Endothelial cell of umbilical vein (primary cell): ENCODE results near the gene GGA3. TPM values are rescaled to one million over a fixed set of nuclear protein-coding genes. Genes with fewer than 3 reads are reported as not detected.

ENCODE experiments used
- BruUV-seq: library from RNA; stranded (reverse); fragments of 400-500 nt; replicated peaks from 2 replicates; lab custom pipeline; 2021; lab: Mats Ljungman, UMichigan
- CTCF ChIA-PET: fragments of 300-600, 350-600 bp; sonication (Branson Sonifier 250); formaldehyde crosslinking; loops from one replicate; lab custom pipeline; 2021; ENCODE audit warnings: antibody characterized with exemption, inconsistent platforms; lab: Charles Lee
- POLR2A ChIA-PET: fragments of 300-600, 350-600 bp; sonication (Branson Sonifier 250); formaldehyde crosslinking; loops from one replicate; lab custom pipeline; 2021; ENCODE audit warnings: antibody characterized with exemption, inconsistent platforms; lab: Charles Lee
- DNase-seq: peaks from one replicate; pipeline ENCODE4 v3.0.0-alpha.2; 2011; ENCODE audit warnings: low read depth, low spot score
- FAIRE-seq: peaks from 2 replicates; lab custom pipeline; 2011; peaks lifted over from hg19 to GRCh38; lab: Jason Lieb, UNC
- H2AFZ ChIP-seq: 2 replicates; pipeline ENCODE4 v1.6.0; 2012; ENCODE audit warnings: low read depth, low read length, control low read depth, inconsistent platforms
- H3K27ac ChIP-seq: 2 replicates; pipeline ENCODE4 v1.5.1; 2011; ENCODE audit warnings: low read depth, mild to moderate bottlenecking, control low read depth, low read length, moderate library complexity; ENCODE audit not compliant: insufficient read depth
- H3K27me3 ChIP-seq, 2 experiments: 2 replicates each; pipeline versions ENCODE4 v1.6.0 to v1.6.1; 2011; ENCODE audit warnings: low read length in 2 of 2, mixed read lengths in 1 of 2; ENCODE audit not compliant: control insufficient read depth in 2 of 2, insufficient read depth in 2 of 2
- H3K36me3 ChIP-seq, 2 experiments: 2 replicates in 1 of 2; 3 replicates in 1 of 2; pipeline ENCODE4 v1.5.1; 2011; ENCODE audit warnings: low read length in 2 of 2, mild to moderate bottlenecking in 1 of 2, moderate library complexity in 1 of 2; ENCODE audit not compliant: control insufficient read depth in 2 of 2, insufficient read depth in 2 of 2; ENCODE audit errors: extremely low read depth in 1 of 2
- H3K4me1 ChIP-seq: 3 replicates; pipeline ENCODE4 v1.5.1; 2011; ENCODE audit warnings: mild to moderate bottlenecking, low read length; ENCODE audit not compliant: control insufficient read depth, insufficient read depth; ENCODE audit errors: extremely low read depth
- H3K4me2 ChIP-seq: 2 replicates; pipeline ENCODE4 v1.6.1; 2011; ENCODE audit warnings: low read length, control low read depth, mixed read lengths; ENCODE audit not compliant: insufficient read depth
- H3K4me3 ChIP-seq, 3 experiments: fragments of 200-600 bp in 1 of 3; sonication (generic), shearing (Covaris generic) in 1 of 3; replicated peaks in 1 of 3; 2 replicates each; pipeline ENCODE4 v1.5.1; 2011 to 2016; ENCODE audit warnings: control low read depth in 3 of 3, low read length in 3 of 3, mild to moderate bottlenecking in 2 of 3, inconsistent platforms in 1 of 3, low read depth in 1 of 3, moderate library complexity in 1 of 3; ENCODE audit not compliant: insufficient read depth in 1 of 3
- H3K79me2 ChIP-seq: 2 replicates; pipeline ENCODE4 v1.6.0; 2012; ENCODE audit warnings: low read length, inconsistent platforms; ENCODE audit not compliant: control insufficient read depth, insufficient read depth
- H3K9ac ChIP-seq: replicated peaks from 2 replicates; pipeline ENCODE3; 2011; ENCODE audit warnings: low read length, control low read depth; ENCODE audit not compliant: insufficient read depth; ENCODE audit errors: extremely low read depth
- H3K9me1 ChIP-seq: replicated peaks from 3 replicates; pipeline ENCODE4 v1.6.0; 2011; ENCODE audit warnings: mild to moderate bottlenecking, low read length; ENCODE audit not compliant: control insufficient read depth, insufficient read depth; ENCODE audit errors: extremely low read depth
- H3K9me3 ChIP-seq: replicated peaks from 2 replicates; pipeline ENCODE4 v1.5.1; 2012; ENCODE audit warnings: low read length, inconsistent platforms; ENCODE audit not compliant: control insufficient read depth, insufficient read depth
- H4K20me1 ChIP-seq: replicated peaks from 2 replicates; pipeline ENCODE3; 2011; ENCODE audit warnings: mild to moderate bottlenecking, low read length; ENCODE audit not compliant: control insufficient read depth, insufficient read depth; ENCODE audit errors: extremely low read depth
- CTCF ChIP-seq, 2 donors: IDR thresholded peaks; 1 replicate in 1 of 2; 2 replicates in 1 of 2; pipeline ENCODE4 v1.5.1; 2011; ENCODE audit warnings: low read length in 2 of 2, mild to moderate bottlenecking in 2 of 2, moderate library complexity in 2 of 2, control low read depth in 1 of 2, inconsistent platforms in 1 of 2, low read depth in 1 of 2; ENCODE audit not compliant: insufficient read depth in 1 of 2; ENCODE audit errors: extremely low read depth in 1 of 2
- EZH2 ChIP-seq: IDR thresholded peaks from 2 replicates; pipeline ENCODE4 v1.6.1; 2012; ENCODE audit warnings: borderline replicate concordance, low read depth, mild to moderate bottlenecking, moderate library complexity, low read length, inconsistent platforms; ENCODE audit not compliant: severe bottlenecking
- FOS ChIP-seq: IDR thresholded peaks from 2 replicates; pipeline ENCODE4 v1.6.1; 2011; ENCODE audit warnings: mild to moderate bottlenecking, low read length, moderate library complexity, borderline replicate concordance; ENCODE audit not compliant: insufficient read depth
- GATA2 ChIP-seq: IDR thresholded peaks from 2 replicates; pipeline ENCODE4 v1.7.0; 2011; ENCODE audit warnings: low read depth, mild to moderate bottlenecking, moderate library complexity, mixed read lengths, low read length; ENCODE audit not compliant: insufficient read length, insufficient read depth
- JUN ChIP-seq: IDR thresholded peaks from 2 replicates; pipeline ENCODE4 v1.6.1; 2011; ENCODE audit warnings: borderline replicate concordance, low read depth; ENCODE audit not compliant: insufficient read length, insufficient read depth
- MAX ChIP-seq: IDR thresholded peaks from 2 replicates; pipeline ENCODE4 v1.6.1; 2011; ENCODE audit not compliant: insufficient read depth, insufficient read length
- MYC ChIP-seq: IDR thresholded peaks from one replicate; pipeline ENCODE4 v1.6.1; 2011; ENCODE audit warnings: mild to moderate bottlenecking, low read depth, low read length
- POLR2A ChIP-seq: IDR thresholded peaks from 2 replicates; pipeline ENCODE4 v1.6.1; 2012; ENCODE audit warnings: low read depth, mild to moderate bottlenecking, control low read depth, low read length
- POLR2AphosphoS5 ChIP-seq: IDR thresholded peaks from 2 replicates; pipeline ENCODE4 v1.6.1; 2012; ENCODE audit warnings: low read depth, mild to moderate bottlenecking, control low read depth, low read length, moderate library complexity; ENCODE audit not compliant: insufficient read depth
- dilution Hi-C: fragments of 300-500 bp; cut with MboI; formaldehyde crosslinking; loops from one replicate; pipeline ENCODE4 v1.15.0; 2019; ENCODE audit warnings: low sequenced_read_pairs; ENCODE audit not compliant: extremely low pct_ligation_motif_present
- intact Hi-C: fragments of 100-400 bp; cut with micrococcal nuclease; formaldehyde crosslinking; loops from one replicate; pipeline ENCODE4 v1.10.0; 2022
- polyA plus RNA-seq, 4 experiments: library from polyadenylated mRNA; depleted of rRNA in 3 of 4; stranded (reverse) in 3 of 4; unstranded in 1 of 4; fragments of >200 nt; gene quantifications; 2 replicates each; pipeline versions ENCODE4 v1.2.1 to v1.2.3, GENCODE V29; 2011 to 2012; ENCODE audit warnings: missing spikeins in 1 of 4
- total RNA-seq: library from RNA; stranded (reverse); gene quantifications from 2 replicates; pipeline ENCODE4 v1.2.3, GENCODE V29; 2021

The GGA3 gene
- total and polyA plus RNA-seq, 2 donors (not counting 3 experiments of a cell fraction or from before 2014, with no cell fraction given) = 41.2 to 62.9 TPM

GRCh38 chr17:75239778-75240393 lies 21.5 kb downstream of the GGA3 start:
- H2AFZ ChIP-seq = no peak overlapping the region
- no peak for TF ChIP-seq MYC
- TF ChIP-seq POLR2AphosphoS5 = no peak
- no peak for TF ChIP-seq CTCF (IDR thresholded peaks at IDR 0.05; ENCODE audit: extremely low read depth in 1 of 2, insufficient read depth in 1 of 2, low read depth in 1 of 2, low read length in 2 of 2)
- no peak for TF ChIP-seq POLR2A
- no peak for TF ChIP-seq GATA2
- TF ChIP-seq EZH2 = no peak
- TF ChIP-seq MAX = no peak
- no peak for TF ChIP-seq JUN
- TF ChIP-seq FOS = no peak
- H3K4me2 ChIP-seq = no peak overlapping the region
- no peaks in the 10 kb centered on the region for H3K9me1 ChIP-seq
- H4K20me1 ChIP-seq = no peaks in the 10 kb centered on the region
- no peak overlapping the region for H3K9ac ChIP-seq
- intact Hi-C loops = loop anchor here (1.0 to 2.0 kb wide), 4 partner anchors 21 to 172 kb away; partner anchors contain the start of genes GGA3, GRB2, MIF4GD and MRPS7
- peaks cover 8 to 58% of the 10 kb centered on the region in 2 experiments for H3K36me3 ChIP-seq
- BruUV-seq = no TSS peak
- FAIRE-seq = no peak
- no peak for DNase-seq
- H3K27me3 ChIP-seq = no peaks in the 10 kb centered on the region
- H3K9me3 ChIP-seq = no peaks in the 10 kb centered on the region
- ChIA-PET POLR2A (interaction anchor here (1.3 to 1.6 kb wide), 2 partner anchors 21 to 31 kb away, joined by 4 to 5 read pairs; partner anchors contain the start of genes GGA3 and MIF4GD), CTCF (interaction anchor here (0.6 to 7.6 kb wide), 25 partner anchors 8 to 278 kb away, joined by 3 to 91 read pairs (median 4); partner anchors contain the start of genes GGA3, MIF4GD, MRPS7 and SLC25A19)
- H3K79me2 ChIP-seq = no peaks in the 10 kb centered on the region
- H3K4me1 ChIP-seq = no peaks in the 10 kb centered on the region
- no peak overlapping the region for H3K27ac ChIP-seq
- no peak overlapping the region for H3K4me3 ChIP-seq
- dilution Hi-C loops = no loop called here
